K562 treated with DMSO at 1 percent for 24 hours (cell line): ENCODE data around the gene TECRL. TPM values are rescaled to one million over a fixed set of nuclear protein-coding genes. Genes with fewer than 3 reads are reported as not detected.

ENCODE experiments used
- total RNA-seq: library from RNA; unstranded; fragments of 300-600 nt; gene quantifications from 2 replicates; pipeline ENCODE4 v1.2.3, GENCODE V29; 2022; ENCODE audit warnings: low read depth; ENCODE audit not compliant: insufficient read depth

TECRL gene
- total RNA-seq = not detected in 2 replicates

DNA sequence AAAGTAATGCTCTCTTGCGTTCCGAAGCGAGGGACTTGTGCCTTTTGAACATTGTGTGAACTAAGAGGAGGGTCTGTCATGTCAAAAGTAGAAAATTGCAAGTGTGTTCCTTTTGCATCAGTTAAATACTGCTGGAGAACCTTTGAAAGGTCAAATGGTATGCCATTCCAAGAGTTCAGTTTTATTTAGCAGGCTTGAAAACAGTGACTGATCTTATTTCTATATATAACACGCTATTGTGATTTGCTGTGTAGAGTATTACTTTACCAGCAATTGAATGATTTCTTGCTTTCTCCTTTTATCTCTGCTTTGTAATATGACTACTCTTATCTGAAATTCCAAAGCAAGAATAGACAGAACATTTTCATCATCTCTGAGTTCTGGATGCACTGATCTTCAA is at the start of gene TECRL:
TSS of gene TECRL (minus strand) at position 151 of the 400 bp plus-strand sequence. CDS start at position 52, 99 bp downstream.

